ENCODE results near the gene REV1.

DNA sequence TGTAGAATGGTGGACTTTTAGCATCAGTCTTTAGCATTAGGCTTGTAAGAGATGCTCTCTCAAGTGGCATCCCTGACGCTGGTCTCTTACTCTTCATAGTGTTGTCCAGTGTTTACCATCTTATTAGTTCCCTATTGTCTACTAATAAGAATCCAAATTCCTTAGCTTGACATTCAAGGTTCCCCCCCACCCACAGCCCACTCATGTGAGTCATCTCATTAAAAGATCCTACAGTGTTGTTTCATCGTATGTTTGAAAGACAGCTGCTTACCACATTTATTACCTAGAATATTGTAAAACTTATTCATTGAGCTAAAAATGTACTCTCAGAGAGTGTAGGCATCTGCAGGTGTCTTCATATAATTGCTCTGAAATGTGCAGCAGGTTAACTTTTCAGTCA lies 124.2 kb downstream of the REV1 start:
- TF ChIP-seq CTCF (IDR thresholded peaks at IDR 0.05; ENCODE audit: insufficient read depth, low read length, poor library complexity, severe bottlenecking) = no peak
- no peak for TF ChIP-seq EZH2phosphoT487 (conservative IDR thresholded peaks at IDR 0.05; ENCODE audit: low read length)

Measured in SU-DHL-6 (cell line).